DND-41 (cell line): ENCODE measurements around the gene C1orf116.

Experiments used
- CTCF ChIP-seq: IDR thresholded peaks from 2 replicates; pipeline ENCODE4 v1.5.1; 2012; ENCODE audit warnings: borderline replicate concordance, low read length, moderate library complexity, mild to moderate bottlenecking; ENCODE audit not compliant: poor library complexity, severe bottlenecking; ENCODE audit errors: extremely low read depth
- EZH2 ChIP-seq: IDR thresholded peaks from 3 replicates; pipeline ENCODE4 v1.6.1; 2012; ENCODE audit warnings: borderline replicate concordance, low read depth, mild to moderate bottlenecking, moderate library complexity, low read length, inconsistent platforms; ENCODE audit not compliant: severe bottlenecking

DNA sequence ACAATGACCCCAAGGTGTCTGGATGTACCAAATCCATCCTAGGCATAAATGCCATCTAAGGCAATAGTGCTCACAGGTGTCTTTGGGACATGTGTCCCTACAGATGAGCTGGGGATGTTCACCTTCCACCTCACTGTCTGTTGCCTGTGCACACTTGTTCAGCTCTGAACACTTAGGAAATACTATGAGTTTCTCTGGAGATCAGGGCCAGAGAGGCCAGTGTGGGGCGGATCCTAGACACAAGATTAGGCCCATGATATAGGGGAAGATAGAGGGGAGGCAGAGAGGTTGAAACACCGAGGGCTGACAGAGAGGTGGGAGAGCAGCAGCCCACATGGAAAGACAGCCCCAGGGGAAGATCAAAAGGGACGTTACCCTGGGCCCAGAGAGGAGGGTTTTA, 25.6 kb downstream of the C1orf116 start:
- TF ChIP-seq CTCF = no peak
- no peak for TF ChIP-seq EZH2
